ENCODE results near the gene STARD9.

- TF ChIP-seq CTCF (conservative IDR thresholded peaks at IDR 0.05) = no peak
- no peak for TF ChIP-seq ZFX (IDR thresholded peaks at IDR 0.05)
Observed at GRCh38 chr15:42741710-42742109, 166.3 kb downstream of the STARD9 start.
